A549 (cell line): ENCODE measurements around the gene CENPQ.

ENCODE experiments used
- BHLHE40 ChIP-seq: IDR thresholded peaks from 2 replicates; pipeline ENCODE4 v1.6.1; 2012; ENCODE audit warnings: low read depth, low read length, inconsistent platforms
- CHD2 ChIP-seq: fragments of 150-350 bp; IDR thresholded peaks from 2 replicates; pipeline ENCODE4 v1.6.1; 2014; ENCODE audit warnings: low read length; ENCODE audit not compliant: partially characterized antibody
- CTCF ChIP-seq: fragments of >200 bp; sonication (Bioruptor Twin); formaldehyde crosslinking; IDR thresholded peaks from 3 replicates; pipeline ENCODE4 v1.5.1; 2016
- EHMT2 ChIP-seq: fragments of 200-600 bp; sonication (generic); IDR thresholded peaks from 2 replicates; pipeline ENCODE4 v1.6.1; 2016; ENCODE audit warnings: antibody characterized with exemption, low read depth, mild to moderate bottlenecking, moderate library complexity
- EP300 ChIP-seq, 2 experiments: fragments of >200 bp; sonication (Bioruptor Twin); formaldehyde crosslinking; IDR thresholded peaks; 2 replicates in 1 of 2; 3 replicates in 1 of 2; pipeline ENCODE4 v1.6.1; 2016 to 2017
- HOXA7 ChIP-seq: fragments of 250-450 bp; sonication (Bioruptor Pico); IDR thresholded peaks from 2 replicates; pipeline ENCODE4 v1.5.0; 2020; ENCODE audit warnings: mild to moderate bottlenecking, moderate library complexity
- KDM1A ChIP-seq: fragments of 200-600 bp; sonication (generic); IDR thresholded peaks from 2 replicates; pipeline ENCODE4 v1.6.1; 2016; ENCODE audit warnings: low read depth, mild to moderate bottlenecking
- MAFK ChIP-seq: fragments of 450-650 bp; IDR thresholded peaks from 2 replicates; pipeline ENCODE4 v1.6.1; 2014; ENCODE audit not compliant: partially characterized antibody
- MAZ ChIP-seq: fragments of 150-350 bp; IDR thresholded peaks from 2 replicates; pipeline ENCODE4 v1.6.1; 2014; ENCODE audit warnings: antibody characterized with exemption, low read depth, low read length, borderline replicate concordance
- POLR2A ChIP-seq: IDR thresholded peaks from 2 replicates; pipeline ENCODE4 v1.6.1; 2012; ENCODE audit warnings: mild to moderate bottlenecking, low read length
- POLR2AphosphoS2 ChIP-seq: conservative IDR thresholded peaks from 2 replicates; pipeline ENCODE4 v1.6.1; 2012; ENCODE audit warnings: low read length, improper control_type of control experiment, inconsistent platforms
- RAD21 ChIP-seq, 2 experiments: fragments of >200 bp in 1 of 2; sonication (Bioruptor Twin) in 1 of 2; formaldehyde crosslinking in 1 of 2; IDR thresholded peaks in 1 of 2; conservative IDR thresholded peaks in 1 of 2; 2 replicates in 1 of 2; 3 replicates in 1 of 2; pipeline ENCODE4 v1.6.1; 2012 to 2018; ENCODE audit warnings: inconsistent platforms in 1 of 2

GRCh38 chr6:49457771-49458170, 5.4 kb upstream of the CENPQ start:
- no peak for TF ChIP-seq RAD21 (conservative IDR thresholded peaks at IDR 0.05 in 1 of 2, IDR thresholded peaks at IDR 0.05 in 1 of 2)
- TF ChIP-seq CHD2, result no peak
- no peak for TF ChIP-seq CTCF
- TF ChIP-seq POLR2A, result no peak
- TF ChIP-seq POLR2AphosphoS2, result no peak
- no peak for TF ChIP-seq BHLHE40
- no peak for TF ChIP-seq EP300 (IDR thresholded peaks at IDR 0.05)
- no peak for TF ChIP-seq MAZ
- TF ChIP-seq HOXA7 (CRISPR knock-in tag), result no peak
- no peak for TF ChIP-seq EHMT2
- no peak for TF ChIP-seq KDM1A
- no peak for TF ChIP-seq MAFK
